MM.1S (cell line): ENCODE data around the gene BANP.
"Not testable (repeated sequence)": the region's sequence is repeated elsewhere in the genome, so short reads cannot be mapped to it uniquely, and the experiment has no call there.

Experiments used
- CTCF ChIP-seq: fragments of 300-600 bp; sonication (generic); IDR thresholded peaks from 2 replicates; pipeline ENCODE4 v1.5.1; 2016; ENCODE audit warnings: antibody characterized with exemption, low read length, mixed read lengths
- EZH2 ChIP-seq: fragments of 300-600 bp; sonication (generic); optimal IDR thresholded peaks from 2 replicates; pipeline ENCODE3; 2017; ENCODE audit warnings: low read depth, mild to moderate bottlenecking, antibody characterized with exemption, low read length, mixed read lengths

- TF ChIP-seq CTCF, EZH2: not testable (repeated sequence)
Measured at GRCh38 chr16:88025828-88026555, 74.8 kb downstream of the BANP start.
